Testis (tissue), 5 donors: ENCODE measurements around the gene KRT35. TPM values are rescaled to one million over a fixed set of nuclear protein-coding genes. Genes with fewer than 3 reads are reported as not detected.

Experiments
- DNase-seq: peaks from one replicate; pipeline ENCODE4 v3.0.0-alpha.2; 2019
- H3K27ac ChIP-seq, 2 donors: fragments of 200-600 bp; sonication (generic); one replicate each; pipeline ENCODE4 v1.5.1; 2019
- H3K27me3 ChIP-seq: fragments of 200-600 bp; sonication (generic); one replicate; pipeline ENCODE4 v1.5.1; 2019
- H3K36me3 ChIP-seq: fragments of 200-600 bp; sonication (generic); one replicate; pipeline ENCODE4 v1.5.1; 2017; ENCODE audit warnings: low read depth; ENCODE audit errors: missing control alignments
- H3K4me1 ChIP-seq: fragments of 200-600 bp; sonication (generic); one replicate; pipeline ENCODE4 v1.5.1; 2019
- H3K4me3 ChIP-seq, 2 donors: fragments of 200-600 bp; sonication (generic); one replicate each; pipeline ENCODE4 v1.5.1; 2017 to 2019
- H3K9me3 ChIP-seq: fragments of 200-600 bp; sonication (generic); one replicate; pipeline ENCODE4 v1.5.1; 2017
- CTCF ChIP-seq, 3 experiments: fragments of 450-650 bp in 2 of 3; fragments of 200-600 bp in 1 of 3; sonication (generic) in 1 of 3; IDR thresholded peaks; one replicate each; pipeline ENCODE4 v1.5.1; 2016 to 2019; ENCODE audit warnings: antibody characterized with exemption in 3 of 3, mild to moderate bottlenecking in 2 of 3, moderate library complexity in 1 of 3
- POLR2A ChIP-seq: fragments of 450-650 bp; IDR thresholded peaks from one replicate; pipeline ENCODE4 v1.6.1; 2017; ENCODE audit warnings: antibody characterized with exemption, mild to moderate bottlenecking, moderate library complexity
- WGBS, 2 donors: methylation state at CpG; one replicate each; pipeline ENCODE4 v1.1.5; 2018; 5-methylcytosine and 5-hydroxymethylcytosine counted together
- intact Hi-C: fragments of 100-400 bp; cut with DNase I; formaldehyde crosslinking; loops from one replicate; pipeline ENCODE4 v1.15.1; 2023; ENCODE audit warnings: low total_unique reads
- long read RNA-seq, 2 donors: transcript quantifications; one replicate each; lab custom pipeline, GENCODE V29; 2026
- polyA plus RNA-seq: library from polyadenylated mRNA; stranded (reverse); fragments of 350-450 nt; fragmentation: Illumina TruSeq; extraction: RNeasy Lipid Tissue Mini Kit (QIAGEN cat#74804); gene quantifications from one replicate; pipeline ENCODE4 v1.2.3, GENCODE V29; 2014; ENCODE audit warnings: low read depth, low replicate concordance; ENCODE audit not compliant: insufficient read depth
- total RNA-seq, 2 donors: library from RNA; depleted of rRNA; stranded (reverse); fragments of >200 nt; gene quantifications; one replicate each; pipeline ENCODE4 v1.2.3, GENCODE V29; 2016

Gene KRT35
- total RNA-seq = not detected
- 0.18 TPM for polyA plus RNA-seq
- long read RNA-seq, donor 1 = 0 reads
- long read RNA-seq, donor 2 = 0 reads

- WGBS, 2 donors = 82 to 91% methylated on average over 2 of the region's 2 CpGs
- H3K4me3 ChIP-seq = no peak within 1 kb of the TSS
- no peaks in the 10 kb centered on the region for H3K36me3 ChIP-seq
- TF ChIP-seq CTCF (IDR thresholded peaks at IDR 0.05) = no peak
- TF ChIP-seq POLR2A = no peak
- no peaks in the 10 kb centered on the region for H3K4me1 ChIP-seq
- intact Hi-C loops = no loop called here
- no peak for DNase-seq
- H3K27ac ChIP-seq = no peak within 1 kb of the TSS
- H3K9me3 ChIP-seq = no peaks in the 10 kb centered on the region
- no peaks in the 10 kb centered on the region for H3K27me3 ChIP-seq
Measured at GRCh38 chr17:41481036-41481435, at the start of gene KRT35. KRT35 (minus strand) TSS chr17:41481151; CDS start chr17:41481097, 54 bp downstream.

- 55 to 58% methylated on average over 7 to 8 of the region's 8 CpGs for WGBS, 2 donors
- H3K4me1 ChIP-seq = peaks cover 12% of the 10 kb centered on the region
- intact Hi-C loops = no loop called here
- no peak overlapping the region for H3K27ac ChIP-seq
- H3K4me3 ChIP-seq = no peak overlapping the region
- H3K27me3 ChIP-seq = no peaks in the 10 kb centered on the region
- no peaks in the 10 kb centered on the region for H3K9me3 ChIP-seq
- DNase-seq = no peak
- H3K36me3 ChIP-seq = no peaks in the 10 kb centered on the region
- no peak for TF ChIP-seq POLR2A
- TF ChIP-seq CTCF (IDR thresholded peaks at IDR 0.05) = no peak
Measured at GRCh38 chr17:41530062-41531048, 49.4 kb upstream of the KRT35 start.

- TF ChIP-seq POLR2A (no peak), CTCF (IDR thresholded peaks at IDR 0.05) (no peak)
- H3K27ac ChIP-seq = no peak overlapping the region
- intact Hi-C loops = no loop called here
Measured at GRCh38 chr17:41529491-41529915, 48.6 kb upstream of the KRT35 start.

GRCh38 chr17:41528959-41529353 lies 48.0 kb upstream of the KRT35 start:
- DNase-seq = no peak
- no peaks in the 10 kb centered on the region for H3K9me3 ChIP-seq
- WGBS, 2 donors = 70 to 79% methylated on average over 9 to 10 of the region's 10 CpGs
- intact Hi-C loops = no loop called here
- H3K27me3 ChIP-seq = no peaks in the 10 kb centered on the region
- no peaks in the 10 kb centered on the region for H3K36me3 ChIP-seq
- no peak overlapping the region for H3K27ac ChIP-seq
- H3K4me1 ChIP-seq = peaks cover 12% of the 10 kb centered on the region
- TF ChIP-seq POLR2A = no peak
- TF ChIP-seq CTCF (IDR thresholded peaks at IDR 0.05) = no peak
- no peak overlapping the region for H3K4me3 ChIP-seq

More at GRCh38 chr17:41529491-41529915, 48.6 kb upstream of the KRT35 start:
- Histone ChIP-seq H3K9me3 (no peaks in the 10 kb centered on the region), H3K27me3 (no peaks in the 10 kb centered on the region), H3K36me3 (no peaks in the 10 kb centered on the region), H3K4me1 (peaks cover 12% of the 10 kb centered on the region), H3K4me3 (no peak overlapping the region)
- 83 to 86% methylated on average over 5 of the region's 5 CpGs for WGBS, 2 donors
- no peak for DNase-seq
